ENCODE data around the gene CTSC. TPM values are rescaled to one million over a fixed set of nuclear protein-coding genes. Genes with fewer than 3 reads are reported as not detected.

Gene CTSC
- total RNA-seq = 169 and 210 TPM in 2 replicates

GRCh38 chr11:88337181-88337986, at the start of gene CTSC:
Gene CTSC, minus strand, starts transcription at chr11:88337736. Its CDS starts 64 bp downstream, at chr11:88337672.

Other genes starting within 250 kb of the CTSC start
- 5.8 and 7.0 TPM in 2 replicates for gene RAB38, start 162.3 kb downstream of the CTSC start, total RNA-seq

Data from epithelial cell of umbilical artery (primary cell).